Activated CD8-positive, alpha-beta memory T cell treated with anti-CD3 and anti-CD28 coated beads, Interleukin-2, amount 10 ng/mL, durations not matched to agents 7 days and 5 days (primary cell): ENCODE measurements around the gene IFT74. TPM values are rescaled to one million over a fixed set of nuclear protein-coding genes. Genes with fewer than 3 reads are reported as not detected.

Source experiments
- ATAC-seq: fragments of 150-1000 bp; cut with Tn5 transposase; one replicate; pipeline ENCODE4 v1.10.0; 2021; ENCODE audit warnings: moderate library complexity
- CTCF ChIA-PET: fragments of 350-600 bp; sonication (Branson Sonifier 250); formaldehyde crosslinking; loops from one replicate; lab custom pipeline; 2021; ENCODE audit warnings: antibody characterized with exemption; lab: Charles Lee
- DNase-seq: peaks from one replicate; pipeline ENCODE4 v3.0.0-alpha.2; 2020
- H3K27ac Mint-ChIP-seq: one replicate; pipeline ENCODE4 v1.8.0; 2021; ENCODE audit warnings: mild to moderate bottlenecking, mixed read lengths
- H3K27me3 Mint-ChIP-seq: one replicate; pipeline ENCODE4 v1.8.0; 2021; ENCODE audit warnings: mixed read lengths
- H3K36me3 Mint-ChIP-seq: one replicate; pipeline ENCODE4 v1.8.0; 2021; ENCODE audit warnings: mild to moderate bottlenecking, mixed read lengths
- H3K4me1 Mint-ChIP-seq: one replicate; pipeline ENCODE4 v1.8.0; 2021; ENCODE audit warnings: mixed read lengths
- H3K4me3 Mint-ChIP-seq: one replicate; pipeline ENCODE4 v1.8.0; 2021; ENCODE audit warnings: mild to moderate bottlenecking, moderate library complexity, mixed read lengths
- H3K9me3 Mint-ChIP-seq: one replicate; pipeline ENCODE4 v1.8.0; 2022; ENCODE audit warnings: low read depth, mixed read lengths
- total RNA-seq, 2 experiments: library from RNA; stranded (reverse); gene quantifications; one replicate each; pipeline ENCODE4 v1.2.3, GENCODE V29; 2021

IFT74 gene
- total RNA-seq, 2 experiments from 2014 or later = 11.8 to 12.1 TPM

GRCh38 chr9:27003426-27004077 lies 47.3 kb downstream of the IFT74 start:
- Mint-ChIP-seq H3K4me3 (no peak overlapping the region), H3K36me3 (no peaks in the 10 kb centered on the region), H3K9me3 (no peaks in the 10 kb centered on the region), H3K27me3 (no peaks in the 10 kb centered on the region), H3K4me1 (no peaks in the 10 kb centered on the region), H3K27ac (no peak overlapping the region)
- CTCF ChIA-PET = no interaction called here
- ATAC-seq = no peak
- DNase-seq = no peak

- no peaks in the 10 kb centered on the region for H3K4me1 Mint-ChIP-seq
- H3K36me3 Mint-ChIP-seq = no peaks in the 10 kb centered on the region
- H3K27ac Mint-ChIP-seq = no peak within 1 kb of the TSS
- CTCF ChIA-PET = no interaction called here
- ATAC-seq (no peak), DNase-seq (no peak)
- no peaks in the 10 kb centered on the region for H3K27me3 Mint-ChIP-seq
- H3K9me3 Mint-ChIP-seq = no peaks in the 10 kb centered on the region
- H3K4me3 Mint-ChIP-seq = no peak within 1 kb of the TSS
Measured at GRCh38 chr9:27005491-27005890, 49.3 kb downstream of the IFT74 start, which contains the start of gene LRRC19. TSS of gene LRRC19 (minus strand) at chr9:27005672. CDS start at chr9:26999694, 5,978 bp downstream.

- Mint-ChIP-seq H3K36me3 (peaks cover 21% of the 10 kb centered on the region), H3K27me3 (no peaks in the 10 kb centered on the region), H3K4me1 (no peaks in the 10 kb centered on the region), H3K27ac (no peak overlapping the region), H3K4me3 (no peak overlapping the region), H3K9me3 (no peaks in the 10 kb centered on the region)
- CTCF ChIA-PET = interaction anchor here (2.8 kb wide), 1 partner anchor 12 kb away, joined by 6 read pairs; no protein-coding TSS in a partner anchor
- DNase-seq (no peak), ATAC-seq (no peak)
Measured at GRCh38 chr9:27019589-27019988, 63.4 kb downstream of the IFT74 start.

GRCh38 chr9:27022920-27023319 lies 66.7 kb downstream of the IFT74 start:
- CTCF ChIA-PET = no interaction called here
- Mint-ChIP-seq H3K4me1 (no peaks in the 10 kb centered on the region), H3K36me3 (peaks cover 23% of the 10 kb centered on the region), H3K27ac (no peak overlapping the region), H3K27me3 (no peaks in the 10 kb centered on the region), H3K9me3 (no peaks in the 10 kb centered on the region), H3K4me3 (no peak overlapping the region)
- DNase-seq (no peak), ATAC-seq (no peak)

- no peaks in the 10 kb centered on the region for H3K4me1 Mint-ChIP-seq
- no peak for DNase-seq
- no peaks in the 10 kb centered on the region for H3K9me3 Mint-ChIP-seq
- no peak overlapping the region for H3K27ac Mint-ChIP-seq
- peaks cover 6% of the 10 kb centered on the region for H3K36me3 Mint-ChIP-seq
- CTCF ChIA-PET = no interaction called here
- H3K4me3 Mint-ChIP-seq = no peak overlapping the region
- ATAC-seq = no peak
- H3K27me3 Mint-ChIP-seq = no peaks in the 10 kb centered on the region
Measured at GRCh38 chr9:27029186-27029585, 73.0 kb downstream of the IFT74 start.

- CTCF ChIA-PET = interaction anchor here (0.7 to 1.2 kb wide), 2 partner anchors 13 to 38 kb away, joined by 3 to 4 read pairs; no protein-coding TSS in a partner anchor
- H3K9me3 Mint-ChIP-seq = no peaks in the 10 kb centered on the region
- peak; percentile 64 for DNase-seq
- no peaks in the 10 kb centered on the region for H3K27me3 Mint-ChIP-seq
- H3K36me3 Mint-ChIP-seq = no peaks in the 10 kb centered on the region
- ATAC-seq = peak; percentile 60
- no peak overlapping the region for H3K4me3 Mint-ChIP-seq
- no peaks in the 10 kb centered on the region for H3K4me1 Mint-ChIP-seq
- H3K27ac Mint-ChIP-seq = no peak overlapping the region
Measured at GRCh38 chr9:27033815-27034403, 77.7 kb downstream of the IFT74 start.

- CTCF ChIA-PET = interaction anchor here (0.7 kb wide), 1 partner anchor 508 kb away, joined by 5 read pairs; no protein-coding TSS in a partner anchor
- no peaks in the 10 kb centered on the region for H3K4me1 Mint-ChIP-seq
- ATAC-seq (no peak), DNase-seq (no peak)
- no peaks in the 10 kb centered on the region for H3K27me3 Mint-ChIP-seq
- H3K9me3 Mint-ChIP-seq = no peaks in the 10 kb centered on the region
- H3K4me3 Mint-ChIP-seq = no peak overlapping the region
- no peak overlapping the region for H3K27ac Mint-ChIP-seq
- H3K36me3 Mint-ChIP-seq = no peaks in the 10 kb centered on the region
Measured at GRCh38 chr9:27037499-27037898, 81.3 kb downstream of the IFT74 start.

GRCh38 chr9:27041746-27042145 lies 85.5 kb downstream of the IFT74 start:
- H3K27ac Mint-ChIP-seq = no peak overlapping the region
- no peaks in the 10 kb centered on the region for H3K27me3 Mint-ChIP-seq
- H3K4me3 Mint-ChIP-seq = no peak overlapping the region
- H3K4me1 Mint-ChIP-seq = no peaks in the 10 kb centered on the region
- ATAC-seq = no peak
- no peaks in the 10 kb centered on the region for H3K9me3 Mint-ChIP-seq
- DNase-seq = no peak
- CTCF ChIA-PET = no interaction called here
- H3K36me3 Mint-ChIP-seq = no peaks in the 10 kb centered on the region

GRCh38 chr9:27042476-27042875 lies 86.3 kb downstream of the IFT74 start:
- ATAC-seq (no peak), DNase-seq (no peak)
- Mint-ChIP-seq H3K9me3 (no peaks in the 10 kb centered on the region), H3K27me3 (no peaks in the 10 kb centered on the region), H3K36me3 (no peaks in the 10 kb centered on the region), H3K4me1 (no peaks in the 10 kb centered on the region), H3K27ac (no peak overlapping the region), H3K4me3 (no peak overlapping the region)
- CTCF ChIA-PET = no interaction called here

- H3K27ac Mint-ChIP-seq = no peak overlapping the region
- ATAC-seq (no peak), DNase-seq (no peak)
- no peaks in the 10 kb centered on the region for H3K27me3 Mint-ChIP-seq
- no peaks in the 10 kb centered on the region for H3K36me3 Mint-ChIP-seq
- H3K4me1 Mint-ChIP-seq = no peaks in the 10 kb centered on the region
- H3K4me3 Mint-ChIP-seq = no peak overlapping the region
- CTCF ChIA-PET = no interaction called here
- no peaks in the 10 kb centered on the region for H3K9me3 Mint-ChIP-seq
Measured at GRCh38 chr9:27043176-27043575, 87.0 kb downstream of the IFT74 start.

- Mint-ChIP-seq H3K4me1 (no peaks in the 10 kb centered on the region), H3K9me3 (no peaks in the 10 kb centered on the region), H3K36me3 (no peaks in the 10 kb centered on the region), H3K27me3 (no peaks in the 10 kb centered on the region), H3K4me3 (no peak overlapping the region), H3K27ac (no peak overlapping the region)
- CTCF ChIA-PET = interaction anchor here (1.2 kb wide), 1 partner anchor 14 kb away, joined by 3 read pairs; no protein-coding TSS in a partner anchor
- ATAC-seq (no peak), DNase-seq (no peak)
Measured at GRCh38 chr9:27047136-27047535, 90.9 kb downstream of the IFT74 start.

GRCh38 chr9:27053369-27054022 lies 97.3 kb downstream of the IFT74 start:
- no peak overlapping the region for H3K27ac Mint-ChIP-seq
- CTCF ChIA-PET = no interaction called here
- no peak for DNase-seq
- H3K9me3 Mint-ChIP-seq = no peaks in the 10 kb centered on the region
- ATAC-seq = no peak
- H3K27me3 Mint-ChIP-seq = no peaks in the 10 kb centered on the region
- H3K36me3 Mint-ChIP-seq = no peaks in the 10 kb centered on the region
- H3K4me3 Mint-ChIP-seq = no peak overlapping the region
- no peaks in the 10 kb centered on the region for H3K4me1 Mint-ChIP-seq

- Mint-ChIP-seq H3K4me3 (no peak overlapping the region), H3K9me3 (no peaks in the 10 kb centered on the region), H3K4me1 (no peaks in the 10 kb centered on the region), H3K27me3 (no peaks in the 10 kb centered on the region), H3K36me3 (no peaks in the 10 kb centered on the region), H3K27ac (no peak overlapping the region)
- CTCF ChIA-PET = no interaction called here
- DNase-seq (no peak), ATAC-seq (no peak)
Measured at GRCh38 chr9:27054125-27054524, 97.9 kb downstream of the IFT74 start.

- Mint-ChIP-seq H3K4me3 (no peak overlapping the region), H3K27ac (no peak overlapping the region), H3K27me3 (no peaks in the 10 kb centered on the region), H3K9me3 (no peaks in the 10 kb centered on the region), H3K4me1 (no peaks in the 10 kb centered on the region), H3K36me3 (no peaks in the 10 kb centered on the region)
- no peak for ATAC-seq
- no peak for DNase-seq
- CTCF ChIA-PET = no interaction called here
Measured at GRCh38 chr9:27054841-27055240, 98.6 kb downstream of the IFT74 start.
